ENCODE data around the gene COX14. TPM values are rescaled to one million over a fixed set of nuclear protein-coding genes. Genes with fewer than 3 reads are reported as not detected.

The COX14 gene
- total RNA-seq, 2 donors from 2014 or later, result 39.9 to 51.2 TPM

GRCh38 chr12:50089730-50090129 is 22.3 kb upstream of the COX14 start:
- DNase-seq (ENCODE audit: low spot score), result no peak
- Mint-ChIP-seq H3K27ac (no peak overlapping the region), H3K27me3 (no peaks in the 10 kb centered on the region), H3K9me3 (no peaks in the 10 kb centered on the region), H3K4me3 (no peak overlapping the region), H3K4me1 (ENCODE audit: low read depth in 2 of 2) (peaks cover 21 to 31% of the 10 kb centered on the region in 2 donors), H3K36me3 (peaks cover 4% of the 10 kb centered on the region)
- no peak for ATAC-seq

GRCh38 chr12:50090391-50090790 is 21.6 kb upstream of the COX14 start:
- peaks cover 9% of the 10 kb centered on the region for H3K36me3 Mint-ChIP-seq
- ATAC-seq, result no peak

GRCh38 chr12:50097952-50098351 is 14.1 kb upstream of the COX14 start:
- no peaks in the 10 kb centered on the region for H3K27me3 Mint-ChIP-seq
- H3K9me3 Mint-ChIP-seq, result no peaks in the 10 kb centered on the region
- peaks cover 0 to 4% of the 10 kb centered on the region in 2 donors for H3K4me1 Mint-ChIP-seq (ENCODE audit: low read depth in 2 of 2)
- ATAC-seq (no peak), DNase-seq (ENCODE audit: low spot score) (no peak)
- H3K36me3 Mint-ChIP-seq, result peaks cover 31% of the 10 kb centered on the region
- H3K4me3 Mint-ChIP-seq, result no peak overlapping the region
- H3K27ac Mint-ChIP-seq, result no peak overlapping the region

More at GRCh38 chr12:50090391-50090790, 21.6 kb upstream of the COX14 start:
- H3K9me3 Mint-ChIP-seq, result no peaks in the 10 kb centered on the region
- no peak overlapping the region for H3K27ac Mint-ChIP-seq
- no peaks in the 10 kb centered on the region for H3K27me3 Mint-ChIP-seq
- H3K4me3 Mint-ChIP-seq, result no peak overlapping the region
- H3K4me1 Mint-ChIP-seq (ENCODE audit: low read depth in 2 of 2), result peaks cover 19 to 27% of the 10 kb centered on the region in 2 donors
- DNase-seq (ENCODE audit: low spot score), result no peak

GRCh38 chr12:50099302-50100008 is 12.6 kb upstream of the COX14 start:
- no peak overlapping the region for H3K4me3 Mint-ChIP-seq
- no peaks in the 10 kb centered on the region for H3K9me3 Mint-ChIP-seq
- H3K27me3 Mint-ChIP-seq, result no peaks in the 10 kb centered on the region
- H3K36me3 Mint-ChIP-seq, result peaks cover 31% of the 10 kb centered on the region
- DNase-seq (ENCODE audit: low spot score) (no peak), ATAC-seq (no peak)
- peaks cover 0 to 4% of the 10 kb centered on the region in 2 donors for H3K4me1 Mint-ChIP-seq (ENCODE audit: low read depth in 2 of 2)
- H3K27ac Mint-ChIP-seq, result no peak overlapping the region

- no peak overlapping the region for H3K4me3 Mint-ChIP-seq
- H3K4me1 Mint-ChIP-seq (ENCODE audit: low read depth in 2 of 2), result peaks cover 0 to 4% of the 10 kb centered on the region in 2 donors
- no peaks in the 10 kb centered on the region for H3K9me3 Mint-ChIP-seq
- no peaks in the 10 kb centered on the region for H3K27me3 Mint-ChIP-seq
- DNase-seq (ENCODE audit: low spot score) (no peak), ATAC-seq (no peak)
- H3K36me3 Mint-ChIP-seq, result peaks cover 24% of the 10 kb centered on the region
- H3K27ac Mint-ChIP-seq, result no peak overlapping the region
Observed at GRCh38 chr12:50100561-50100960, 11.5 kb upstream of the COX14 start.

GRCh38 chr12:50101663-50102062 is 10.4 kb upstream of the COX14 start:
- Mint-ChIP-seq H3K36me3 (peaks cover 13% of the 10 kb centered on the region), H3K9me3 (no peaks in the 10 kb centered on the region), H3K27me3 (no peaks in the 10 kb centered on the region), H3K27ac (no peak overlapping the region), H3K4me1 (ENCODE audit: low read depth in 2 of 2) (no peaks in the 10 kb centered on the region), H3K4me3 (no peak overlapping the region)
- ATAC-seq (no peak), DNase-seq (ENCODE audit: low spot score) (no peak)

- H3K27ac Mint-ChIP-seq, result no peak overlapping the region
Observed at GRCh38 chr12:50102131-50102531, 9.9 kb upstream of the COX14 start.

GRCh38 chr12:50102646-50103309 is 9.3 kb upstream of the COX14 start:
- ATAC-seq, result no peak

More at GRCh38 chr12:50102131-50102531, 9.9 kb upstream of the COX14 start:
- Mint-ChIP-seq H3K4me3 (no peak overlapping the region), H3K9me3 (no peaks in the 10 kb centered on the region), H3K4me1 (ENCODE audit: low read depth in 2 of 2) (no peaks in the 10 kb centered on the region), H3K36me3 (peaks cover 9% of the 10 kb centered on the region), H3K27me3 (no peaks in the 10 kb centered on the region)
- no peak for DNase-seq (ENCODE audit: low spot score)
- no peak for ATAC-seq

GRCh38 chr12:50103351-50103750 is 8.7 kb upstream of the COX14 start:
- no peak for DNase-seq (ENCODE audit: low spot score)
- H3K4me1 Mint-ChIP-seq (ENCODE audit: low read depth in 2 of 2), result no peaks in the 10 kb centered on the region
- no peak for ATAC-seq
- no peaks in the 10 kb centered on the region for H3K27me3 Mint-ChIP-seq
- peaks cover 9% of the 10 kb centered on the region for H3K36me3 Mint-ChIP-seq
- H3K27ac Mint-ChIP-seq, result no peak overlapping the region
- H3K9me3 Mint-ChIP-seq, result no peaks in the 10 kb centered on the region
- H3K4me3 Mint-ChIP-seq, result no peak overlapping the region

More at GRCh38 chr12:50102646-50103309, 9.3 kb upstream of the COX14 start:
- Mint-ChIP-seq H3K27ac (no peak overlapping the region), H3K9me3 (no peaks in the 10 kb centered on the region), H3K4me3 (no peak overlapping the region), H3K4me1 (ENCODE audit: low read depth in 2 of 2) (no peaks in the 10 kb centered on the region), H3K27me3 (no peaks in the 10 kb centered on the region), H3K36me3 (peaks cover 9% of the 10 kb centered on the region)
- DNase-seq (ENCODE audit: low spot score), result no peak

GRCh38 chr12:50103767-50104321 is 8.2 kb upstream of the COX14 start, which contains the start of gene GPD1:
TSS of gene GPD1 (plus strand) at chr12:50104008. CDS start at chr12:50104051, 43 bp downstream.
- DNase-seq (ENCODE audit: low spot score) (no peak), ATAC-seq (no peak)
- H3K27ac Mint-ChIP-seq, result no peak within 1 kb of the TSS

GRCh38 chr12:50104417-50105366 is 7.3 kb upstream of the COX14 start:
- Mint-ChIP-seq H3K9me3 (no peaks in the 10 kb centered on the region), H3K4me3 (no peak overlapping the region), H3K27me3 (no peaks in the 10 kb centered on the region)

More at GRCh38 chr12:50103767-50104321, 8.2 kb upstream of the COX14 start, which contains the start of gene GPD1:
- Mint-ChIP-seq H3K36me3 (peaks cover 9% of the 10 kb centered on the region), H3K4me3 (no peak within 1 kb of the TSS), H3K4me1 (ENCODE audit: low read depth in 2 of 2) (no peaks in the 10 kb centered on the region), H3K9me3 (no peaks in the 10 kb centered on the region), H3K27me3 (no peaks in the 10 kb centered on the region)

GRCh38 chr12:50105913-50106450 is 6.1 kb upstream of the COX14 start:
- H3K4me3 Mint-ChIP-seq, result no peak overlapping the region
- no peaks in the 10 kb centered on the region for H3K9me3 Mint-ChIP-seq
- H3K27me3 Mint-ChIP-seq, result no peaks in the 10 kb centered on the region
- ATAC-seq (no peak), DNase-seq (ENCODE audit: low spot score) (no peak)
- H3K4me1 Mint-ChIP-seq (ENCODE audit: low read depth in 2 of 2), result peaks cover 0 to 5% of the 10 kb centered on the region in 2 donors
- no peaks in the 10 kb centered on the region for H3K36me3 Mint-ChIP-seq
- no peak overlapping the region for H3K27ac Mint-ChIP-seq

More at GRCh38 chr12:50104417-50105366, 7.3 kb upstream of the COX14 start:
- ATAC-seq (no peak), DNase-seq (ENCODE audit: low spot score) (no peak)
- Mint-ChIP-seq H3K4me1 (ENCODE audit: low read depth in 2 of 2) (no peaks in the 10 kb centered on the region), H3K36me3 (peaks cover 3% of the 10 kb centered on the region), H3K27ac (no peak overlapping the region)

- ATAC-seq (no peak), DNase-seq (ENCODE audit: low spot score) (no peak)
- H3K9me3 Mint-ChIP-seq, result no peaks in the 10 kb centered on the region
- no peaks in the 10 kb centered on the region for H3K36me3 Mint-ChIP-seq
- H3K4me3 Mint-ChIP-seq, result no peak overlapping the region
- peaks cover 5 to 10% of the 10 kb centered on the region in 2 donors for H3K4me1 Mint-ChIP-seq (ENCODE audit: low read depth in 2 of 2)
- H3K27me3 Mint-ChIP-seq, result no peaks in the 10 kb centered on the region
- no peak overlapping the region for H3K27ac Mint-ChIP-seq
Observed at GRCh38 chr12:50106907-50107306, 5.1 kb upstream of the COX14 start.
